Testis (tissue), 2 donors: ENCODE results near the gene AP1S3.

Experiments
- POLR2A ChIP-seq: fragments of 450-650 bp; IDR thresholded peaks from one replicate; pipeline ENCODE4 v1.6.1; 2017; ENCODE audit warnings: antibody characterized with exemption, mild to moderate bottlenecking, moderate library complexity
- TF ChIP-seq, protein P1 (sequence below), 3 experiments: fragments of 450-650 bp in 2 of 3; fragments of 200-600 bp in 1 of 3; sonication (generic) in 1 of 3; IDR thresholded peaks; one replicate each; pipeline ENCODE4 v1.5.1; 2016 to 2019; ENCODE audit warnings: antibody characterized with exemption in 3 of 3, mild to moderate bottlenecking in 2 of 3, moderate library complexity in 1 of 3

DNA sequence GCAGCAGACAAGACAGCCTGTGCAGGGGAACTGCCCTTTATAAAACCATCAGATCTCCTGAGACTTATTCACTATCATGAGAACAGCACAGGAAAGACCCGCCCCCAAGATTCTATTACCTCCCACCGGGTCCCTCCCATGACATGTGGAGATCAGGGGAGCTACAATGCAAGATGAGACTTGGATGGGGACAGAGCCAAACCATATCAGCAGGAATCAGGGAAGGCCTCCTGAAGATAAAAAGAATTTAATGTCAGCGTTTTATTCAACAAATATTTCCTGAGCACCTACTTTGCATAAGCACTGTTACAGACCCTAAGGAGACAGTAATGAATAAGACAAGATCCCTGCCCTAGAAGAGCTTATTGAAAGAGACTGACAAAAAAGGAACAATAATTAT is 105.0 kb downstream of the AP1S3 start:
- TF ChIP-seq POLR2A = no peak
- TF ChIP-seq, protein P1, sequence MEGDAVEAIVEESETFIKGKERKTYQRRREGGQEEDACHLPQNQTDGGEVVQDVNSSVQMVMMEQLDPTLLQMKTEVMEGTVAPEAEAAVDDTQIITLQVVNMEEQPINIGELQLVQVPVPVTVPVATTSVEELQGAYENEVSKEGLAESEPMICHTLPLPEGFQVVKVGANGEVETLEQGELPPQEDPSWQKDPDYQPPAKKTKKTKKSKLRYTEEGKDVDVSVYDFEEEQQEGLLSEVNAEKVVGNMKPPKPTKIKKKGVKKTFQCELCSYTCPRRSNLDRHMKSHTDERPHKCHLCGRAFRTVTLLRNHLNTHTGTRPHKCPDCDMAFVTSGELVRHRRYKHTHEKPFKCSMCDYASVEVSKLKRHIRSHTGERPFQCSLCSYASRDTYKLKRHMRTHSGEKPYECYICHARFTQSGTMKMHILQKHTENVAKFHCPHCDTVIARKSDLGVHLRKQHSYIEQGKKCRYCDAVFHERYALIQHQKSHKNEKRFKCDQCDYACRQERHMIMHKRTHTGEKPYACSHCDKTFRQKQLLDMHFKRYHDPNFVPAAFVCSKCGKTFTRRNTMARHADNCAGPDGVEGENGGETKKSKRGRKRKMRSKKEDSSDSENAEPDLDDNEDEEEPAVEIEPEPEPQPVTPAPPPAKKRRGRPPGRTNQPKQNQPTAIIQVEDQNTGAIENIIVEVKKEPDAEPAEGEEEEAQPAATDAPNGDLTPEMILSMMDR (IDR thresholded peaks at IDR 0.05) = no peak
